Activated T-helper 1 cell treated with Interleukin-2 at 50 U/mL for 16 hours (primary cell): Measurements from ENCODE around the gene VPS13D.

Experiments used
- DNase-seq: peaks from one replicate; pipeline ENCODE4 v3.0.0-alpha.2; 2020; ENCODE audit warnings: low read depth

Gene VPS13D

GRCh38 chr1:12491656-12492055 lies 261.8 kb downstream of the VPS13D start:
- no peak for DNase-seq

- no peak for DNase-seq
These were observed 265.9 kb downstream of the VPS13D start for GRCh38 chr1:12495725-12496124.

GRCh38 chr1:12496154-12496961 lies 266.5 kb downstream of the VPS13D start:
- DNase-seq = no peak

GRCh38 chr1:12499539-12500240 lies 269.9 kb downstream of the VPS13D start:
- no peak for DNase-seq

- no peak for DNase-seq
These were observed 271.8 kb downstream of the VPS13D start for GRCh38 chr1:12501661-12502060.

GRCh38 chr1:12502336-12503109 lies 272.7 kb downstream of the VPS13D start:
- DNase-seq = no peak

- DNase-seq = no peak
These were observed 273.9 kb downstream of the VPS13D start for GRCh38 chr1:12503709-12504108.

- no peak for DNase-seq
These were observed 274.8 kb downstream of the VPS13D start for GRCh38 chr1:12504601-12505000.

- no peak for DNase-seq
These were observed 275.4 kb downstream of the VPS13D start for GRCh38 chr1:12505231-12505630.

GRCh38 chr1:12505639-12506280 lies 275.9 kb downstream of the VPS13D start:
- DNase-seq = no peak

- no peak for DNase-seq
These were observed 276.8 kb downstream of the VPS13D start for GRCh38 chr1:12506281-12507280.

GRCh38 chr1:12507631-12508030 lies 277.8 kb downstream of the VPS13D start:
- no peak for DNase-seq

- DNase-seq = no peak
These were observed 279.0 kb downstream of the VPS13D start for GRCh38 chr1:12508849-12509248.

- no peak for DNase-seq
These were observed 281.3 kb downstream of the VPS13D start for GRCh38 chr1:12511128-12511484.

- no peak for DNase-seq
These were observed 282.0 kb downstream of the VPS13D start for GRCh38 chr1:12511516-12512468.

GRCh38 chr1:12513181-12513580 lies 283.4 kb downstream of the VPS13D start:
- no peak for DNase-seq

GRCh38 chr1:12514590-12514989 lies 284.8 kb downstream of the VPS13D start:
- no peak for DNase-seq

- DNase-seq = no peak
These were observed 285.4 kb downstream of the VPS13D start for GRCh38 chr1:12515234-12515633.

- no peak for DNase-seq
These were observed 286.9 kb downstream of the VPS13D start for GRCh38 chr1:12516741-12517140.
